GM12878 (cell line): ENCODE results near the gene SIDT2. TPM values are rescaled to one million over a fixed set of nuclear protein-coding genes. Genes with fewer than 3 reads are reported as not detected.

Experiments
- ATAC-seq: fragments of 200-7000 bp; cut with Tn5 transposase; 3 replicates; pipeline ENCODE4 v1.9.1; 2020; ENCODE audit warnings: mild to moderate bottlenecking, moderate library complexity
- BruUV-seq: library from RNA; stranded (reverse); fragments of 400-500 nt; replicated peaks from 2 replicates; lab custom pipeline; 2021; lab: Mats Ljungman, UMichigan
- CTCF ChIA-PET: fragments of 300-600 bp; sonication (Branson Sonifier 250); formaldehyde crosslinking; extraction: SDS; loops from one replicate; lab custom pipeline; 2021; ENCODE audit warnings: inconsistent platforms; lab: Yijun Ruan, JAX
- POLR2A ChIA-PET: fragments of 350-600 bp; formaldehyde crosslinking; extraction: SDS; loops from one replicate; lab custom pipeline; 2021; ENCODE audit warnings: inconsistent platforms; lab: Charles Lee
- RAD21 ChIA-PET: fragments of 300-600 bp; sonication (Branson Sonifier 250); formaldehyde crosslinking; loops from one replicate; lab custom pipeline; 2023; ENCODE audit warnings: antibody characterized with exemption; ENCODE audit not compliant: unreplicated experiment; lab: Charles Lee
- SMC1A ChIA-PET: fragments of 300-600 bp; sonication (Branson Sonifier 250); formaldehyde crosslinking; loops from one replicate; lab custom pipeline; 2023; ENCODE audit not compliant: unreplicated experiment, uncharacterized antibody; lab: Charles Lee
- DNase-seq: peaks from one replicate; pipeline ENCODE4 v3.0.0-alpha.2; 2011; ENCODE audit warnings: low read depth, low spot score
- FAIRE-seq: peaks from 3 replicates; lab custom pipeline; 2011; peaks lifted over from hg19 to GRCh38; lab: Jason Lieb, UNC
- H2AFZ ChIP-seq: 2 replicates; pipeline ENCODE4 v1.6.0; 2011; ENCODE audit warnings: low read depth, low read length, control low read depth; ENCODE audit not compliant: control insufficient read depth
- H3K27ac ChIP-seq: 2 replicates; pipeline ENCODE4 v1.5.1; 2011; ENCODE audit warnings: control low read depth; ENCODE audit not compliant: control insufficient read depth, insufficient read depth
- H3K27me3 ChIP-seq, 2 experiments: replicated peaks in 1 of 2; 2 replicates each; pipeline versions ENCODE4 v1.6.0 to v1.6.1; 2011; ENCODE audit warnings: low read length in 1 of 2; ENCODE audit not compliant: control insufficient read depth in 2 of 2, insufficient read depth in 2 of 2
- H3K36me3 ChIP-seq, 2 experiments: 2 replicates each; pipeline ENCODE4 v1.5.1; 2011; ENCODE audit warnings: low read length in 1 of 2; ENCODE audit not compliant: control insufficient read depth in 2 of 2, insufficient read depth in 2 of 2
- H3K4me1 ChIP-seq: 2 replicates; pipeline ENCODE4 v1.6.1; 2011; ENCODE audit warnings: mild to moderate bottlenecking, low read length, moderate library complexity, mixed read lengths; ENCODE audit not compliant: control insufficient read depth, insufficient read depth
- H3K4me2 ChIP-seq: 2 replicates; pipeline ENCODE4 v1.6.0; 2011; ENCODE audit warnings: control low read depth; ENCODE audit not compliant: control insufficient read depth, insufficient read depth
- H3K4me3 ChIP-seq: fragments of 200-600 bp; sonication (generic); 2 replicates; pipeline ENCODE4 v1.5.1; 2016
- H3K79me2 ChIP-seq: 2 replicates; pipeline ENCODE4 v1.6.0; 2011; ENCODE audit warnings: low read length; ENCODE audit not compliant: control insufficient read depth, insufficient read depth
- H3K9ac ChIP-seq: 2 replicates; pipeline ENCODE4 v1.8.0; 2011; ENCODE audit warnings: low read length, control low read depth, mixed read lengths; ENCODE audit not compliant: control insufficient read depth, insufficient read depth
- H3K9me3 ChIP-seq: replicated peaks from 3 replicates; pipeline ENCODE4 v1.5.1; 2011; ENCODE audit warnings: mild to moderate bottlenecking, low read length; ENCODE audit not compliant: control insufficient read depth, insufficient read depth
- H4K20me1 ChIP-seq: 2 replicates; pipeline ENCODE4 v1.6.0; 2011; ENCODE audit not compliant: control insufficient read depth, insufficient read depth
- BACH1 ChIP-seq: fragments of 450-650 bp; IDR thresholded peaks from 2 replicates; pipeline ENCODE4 v1.6.1; 2017; ENCODE audit warnings: mild to moderate bottlenecking, borderline replicate concordance
- CREB1 ChIP-seq: IDR thresholded peaks from 2 replicates; pipeline ENCODE4 v1.6.1; 2012; ENCODE audit warnings: low read depth, mild to moderate bottlenecking, inconsistent platforms
- E2F8 ChIP-seq: fragments of 450-650 bp; IDR thresholded peaks from 2 replicates; pipeline ENCODE4 v1.6.1; 2018; ENCODE audit warnings: mild to moderate bottlenecking, low read depth, moderate library complexity; ENCODE audit not compliant: partially characterized antibody
- ESRRA ChIP-seq: IDR thresholded peaks from 2 replicates; pipeline ENCODE4 v1.6.1; 2012; ENCODE audit warnings: mild to moderate bottlenecking, low read length, improper control_type of control experiment
- NFYB ChIP-seq: IDR thresholded peaks from 2 replicates; pipeline ENCODE4 v1.6.1; 2011; ENCODE audit warnings: low read depth, mild to moderate bottlenecking, low read length, improper control_type of control experiment, moderate library complexity; ENCODE audit not compliant: insufficient read depth
- POLR2A ChIP-seq: IDR thresholded peaks from 2 replicates; pipeline ENCODE4 v1.6.1; 2011; ENCODE audit warnings: low read depth, mild to moderate bottlenecking, low read length
- WGBS: methylation state at CpG from one replicate; pipeline ENCODE4 v1.1.6; 2016; ENCODE audit warnings: low lambda C conversion rate; ENCODE audit not compliant: insufficient replicate concordance, insufficient coverage; ENCODE audit errors: missing lambda C conversion rate; 5-methylcytosine and 5-hydroxymethylcytosine counted together
- in situ Hi-C: fragments of 300-500 bp; cut with MboI; formaldehyde crosslinking; loops from 9 replicates; pipeline ENCODE4 v1.14.3; 2018; ENCODE audit warnings: mixed read lengths
- intact Hi-C: fragments of 100-400 bp; cut with micrococcal nuclease; formaldehyde crosslinking; loops from one replicate; pipeline ENCODE4 v1.14.2; 2022; ENCODE audit not compliant: unreplicated experiment
- polyA plus RNA-seq, 11 experiments: library from polyadenylated mRNA; depleted of rRNA in 4 of 11; unstranded in 6 of 11; stranded (reverse) in 5 of 11; fragments of >200 nt; fragmentation: Nextera tagmentation in 4 of 11; fragmentation: Illumina TruSeq in 1 of 11; extraction: Ambion mirVana in 4 of 11; extraction: Trizol in 1 of 11; gene quantifications; 1 replicate in 1 of 11; 2 replicates in 10 of 11; pipeline versions ENCODE4 v1.2.1 to v1.2.3, GENCODE V29; 2011 to 2016; ENCODE audit warnings: inconsistent platforms in 2 of 11, missing spikeins in 2 of 11, low read depth in 1 of 11
- total RNA-seq, 4 experiments: library from RNA; depleted of rRNA in 3 of 4; stranded (reverse); fragments of >200 nt in 3 of 4; fragmentation: Illumina TruSeq in 1 of 4; extraction: Trizol in 1 of 4; gene quantifications; 2 replicates each; pipeline versions ENCODE4 v1.2.1 to v1.2.3, GENCODE V29; 2013 to 2021

Gene SIDT2
- total and polyA plus RNA-seq, 10 of the 15 experiments (the other 5 are each of a cell fraction or from before 2014, with no cell fraction given): 4.9 to 23.9 (median 10.3) TPM

- H4K20me1 ChIP-seq: no peaks in the 10 kb centered on the region
- POLR2A ChIA-PET: no interaction called here
- no peak for FAIRE-seq
These were observed 40.5 kb downstream of the SIDT2 start for GRCh38 chr11:117219001-117219400.

GRCh38 chr11:117219455-117219854, 40.9 kb downstream of the SIDT2 start:
- Histone ChIP-seq H3K4me3 (no peak overlapping the region), H3K27ac (no peak overlapping the region), H2AFZ (no peak overlapping the region), H3K36me3 (peaks cover 30 to 46% of the 10 kb centered on the region in 2 experiments), H4K20me1 (no peaks in the 10 kb centered on the region), H3K9me3 (no peaks in the 10 kb centered on the region), H3K27me3 (no peaks in the 10 kb centered on the region), H3K9ac (no peak overlapping the region), H3K79me2 (no peaks in the 10 kb centered on the region), H3K4me1 (no peaks in the 10 kb centered on the region; the same call in 1 of the 2 replicates), H3K4me2 (no peak overlapping the region)
- ATAC-seq: no peak
- in situ Hi-C loops (no loop called here), intact Hi-C loops (no loop called here)
- no peak for TF ChIP-seq E2F8
- TF ChIP-seq POLR2A: 0 out of 2 replicates have a peak, but pooled peaks have one; percentile 8
- BruUV-seq: no TSS peak
- WGBS: 90% methylated on average over 8 of the region's 8 CpGs
- SMC1A ChIA-PET: interaction anchor here (0.8 to 3.2 kb wide), 2 partner anchors 8 to 40 kb away, joined by 3 to 15 read pairs; no protein-coding TSS in a partner anchor
- RAD21 ChIA-PET: interaction anchor here (1.0 kb wide), 1 partner anchor 9 kb away, joined by 3 read pairs; no protein-coding TSS in a partner anchor
- CTCF ChIA-PET: interaction anchor here (1.0 to 17.3 kb wide), 3 partner anchors 9 to 473 kb away, joined by 3 to 422 read pairs (median 3); partner anchors contain the start of gene SIDT2
- POLR2A ChIA-PET: interaction anchor here (1.0 kb wide), 1 partner anchor 41 kb away, joined by 3 read pairs; the partner anchor contains the start of gene SIDT2
- DNase-seq: no peak
- FAIRE-seq: no peak

More at GRCh38 chr11:117219001-117219400, 40.5 kb downstream of the SIDT2 start:
- Histone ChIP-seq H3K9me3 (no peaks in the 10 kb centered on the region), H3K27ac (no peak overlapping the region), H3K4me2 (no peak overlapping the region), H3K4me1 (no peaks in the 10 kb centered on the region; the same call in 1 of the 2 replicates), H2AFZ (no peak overlapping the region), H3K9ac (no peak overlapping the region), H3K36me3 (peaks cover 26 to 46% of the 10 kb centered on the region in 2 experiments), H3K27me3 (no peaks in the 10 kb centered on the region), H3K79me2 (no peaks in the 10 kb centered on the region), H3K4me3 (no peak overlapping the region)
- ChIA-PET SMC1A (no interaction called here), RAD21 (no interaction called here), CTCF (interaction anchor here (1.3 to 17.3 kb wide), 2 partner anchors 38 to 383 kb away, joined by 3 to 422 read pairs; partner anchors contain the start of gene SIDT2)
- DNase-seq (no peak), ATAC-seq (no peak)
- in situ Hi-C loops (no loop called here), intact Hi-C loops (no loop called here)
- TF ChIP-seq CREB1: no peak
- no peak for TF ChIP-seq NFYB
- peak; percentile 26; the same call in 1 of the 2 replicates for TF ChIP-seq POLR2A
- TF ChIP-seq BACH1: no peak
- TF ChIP-seq ESRRA: no peak
- no TSS peak for BruUV-seq
- WGBS: 98% methylated on average over 9 of the region's 9 CpGs
